ENCODE results near the gene CDK14.
A peak's percentile ranks its signal among the peaks of the same experiment; 100 is the strongest.

Gene CDK14

GRCh38 chr7:90604383-90604782 is 8.3 kb downstream of the CDK14 start:
- Histone ChIP-seq H3K36me3 (no peaks in the 10 kb centered on the region), H3K4me3 (ENCODE audit: low read depth, low read length) (no peak overlapping the region), H3K9me3 (ENCODE audit: severe bottlenecking) (no peaks in the 10 kb centered on the region), H3K27me3 (ENCODE audit: insufficient read depth, low read depth, severe bottlenecking) (no peaks in the 10 kb centered on the region), H3K27ac (peak overlapping the region; percentile 52)
- DNase-seq = no peak
- TF ChIP-seq, protein P1, sequence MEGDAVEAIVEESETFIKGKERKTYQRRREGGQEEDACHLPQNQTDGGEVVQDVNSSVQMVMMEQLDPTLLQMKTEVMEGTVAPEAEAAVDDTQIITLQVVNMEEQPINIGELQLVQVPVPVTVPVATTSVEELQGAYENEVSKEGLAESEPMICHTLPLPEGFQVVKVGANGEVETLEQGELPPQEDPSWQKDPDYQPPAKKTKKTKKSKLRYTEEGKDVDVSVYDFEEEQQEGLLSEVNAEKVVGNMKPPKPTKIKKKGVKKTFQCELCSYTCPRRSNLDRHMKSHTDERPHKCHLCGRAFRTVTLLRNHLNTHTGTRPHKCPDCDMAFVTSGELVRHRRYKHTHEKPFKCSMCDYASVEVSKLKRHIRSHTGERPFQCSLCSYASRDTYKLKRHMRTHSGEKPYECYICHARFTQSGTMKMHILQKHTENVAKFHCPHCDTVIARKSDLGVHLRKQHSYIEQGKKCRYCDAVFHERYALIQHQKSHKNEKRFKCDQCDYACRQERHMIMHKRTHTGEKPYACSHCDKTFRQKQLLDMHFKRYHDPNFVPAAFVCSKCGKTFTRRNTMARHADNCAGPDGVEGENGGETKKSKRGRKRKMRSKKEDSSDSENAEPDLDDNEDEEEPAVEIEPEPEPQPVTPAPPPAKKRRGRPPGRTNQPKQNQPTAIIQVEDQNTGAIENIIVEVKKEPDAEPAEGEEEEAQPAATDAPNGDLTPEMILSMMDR (IDR thresholded peaks at IDR 0.05; ENCODE audit: low read depth, low read length) = no peak

- no peak overlapping the region for H3K4me3 ChIP-seq (ENCODE audit: low read depth, low read length)
- no peaks in the 10 kb centered on the region for H3K27me3 ChIP-seq (ENCODE audit: insufficient read depth, low read depth, severe bottlenecking)
- H3K9me3 ChIP-seq (ENCODE audit: severe bottlenecking) = no peaks in the 10 kb centered on the region
- H3K27ac ChIP-seq = peak overlapping the region; percentile 52
- H3K36me3 ChIP-seq = no peaks in the 10 kb centered on the region
- peak; percentile 84 for DNase-seq
- TF ChIP-seq, protein P1 (IDR thresholded peaks at IDR 0.05; ENCODE audit: low read depth, low read length) = no peak
Observed at GRCh38 chr7:90605055-90605454, 8.9 kb downstream of the CDK14 start.

DNA sequence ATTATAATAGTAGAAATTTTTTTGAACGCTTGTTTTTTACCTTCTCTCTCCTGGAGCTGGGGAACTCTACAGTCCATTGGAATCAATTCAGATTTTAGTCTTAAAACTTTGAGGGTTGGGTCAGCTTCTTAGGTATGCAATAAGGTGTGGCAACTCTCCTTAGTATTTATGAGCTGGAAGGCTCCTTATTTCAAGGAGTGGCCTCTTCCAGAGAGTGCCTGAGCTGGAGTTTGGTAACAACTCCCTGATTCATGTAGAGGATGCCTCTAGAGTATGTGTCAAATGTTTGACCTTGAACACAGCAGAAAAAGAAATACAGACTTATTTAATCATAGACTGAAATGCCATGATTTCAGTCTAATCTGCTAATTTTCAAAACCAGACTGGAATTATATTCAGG is 11.1 kb downstream of the CDK14 start:
- DNase-seq = no peak
- H3K9me3 ChIP-seq (ENCODE audit: severe bottlenecking) = no peaks in the 10 kb centered on the region
- H3K36me3 ChIP-seq = no peaks in the 10 kb centered on the region
- TF ChIP-seq, protein P1 (IDR thresholded peaks at IDR 0.05; ENCODE audit: low read depth, low read length) = no peak
- H3K27me3 ChIP-seq (ENCODE audit: insufficient read depth, low read depth, severe bottlenecking) = no peaks in the 10 kb centered on the region
- H3K4me3 ChIP-seq (ENCODE audit: low read depth, low read length) = no peak overlapping the region
- no peak overlapping the region for H3K27ac ChIP-seq

- Histone ChIP-seq H3K27me3 (ENCODE audit: insufficient read depth, low read depth, severe bottlenecking) (no peaks in the 10 kb centered on the region), H3K27ac (no peak overlapping the region), H3K36me3 (no peaks in the 10 kb centered on the region), H3K4me3 (ENCODE audit: low read depth, low read length) (no peak overlapping the region), H3K9me3 (ENCODE audit: severe bottlenecking) (no peaks in the 10 kb centered on the region)
- DNase-seq = no peak
- TF ChIP-seq, protein P1 (IDR thresholded peaks at IDR 0.05; ENCODE audit: low read depth, low read length) = no peak
Observed at GRCh38 chr7:90610105-90610504, 14.0 kb downstream of the CDK14 start.

- Histone ChIP-seq H3K27me3 (ENCODE audit: insufficient read depth, low read depth, severe bottlenecking) (no peaks in the 10 kb centered on the region), H3K36me3 (no peaks in the 10 kb centered on the region), H3K4me3 (ENCODE audit: low read depth, low read length) (no peak overlapping the region), H3K27ac (no peak overlapping the region), H3K9me3 (ENCODE audit: severe bottlenecking) (no peaks in the 10 kb centered on the region)
- no peak for DNase-seq
- TF ChIP-seq, protein P1 (IDR thresholded peaks at IDR 0.05; ENCODE audit: low read depth, low read length) = no peak
Observed at GRCh38 chr7:90611115-90611514, 15.0 kb downstream of the CDK14 start.

- H3K27me3 ChIP-seq (ENCODE audit: insufficient read depth, low read depth, severe bottlenecking) = no peaks in the 10 kb centered on the region
- H3K36me3 ChIP-seq = no peaks in the 10 kb centered on the region
- DNase-seq = no peak
- H3K4me3 ChIP-seq (ENCODE audit: low read depth, low read length) = no peak overlapping the region
- H3K27ac ChIP-seq = no peak overlapping the region
- TF ChIP-seq, protein P1 (IDR thresholded peaks at IDR 0.05; ENCODE audit: low read depth, low read length) = no peak
- H3K9me3 ChIP-seq (ENCODE audit: severe bottlenecking) = no peaks in the 10 kb centered on the region
Observed at GRCh38 chr7:90613088-90613498, 17.0 kb downstream of the CDK14 start.
